Panc1 (cell line): ENCODE results near the gene NEURL1B. TPM values are rescaled to one million over a fixed set of nuclear protein-coding genes. Genes with fewer than 3 reads are reported as not detected.

Source experiments
- ATAC-seq: fragments of 200-7000 bp; cut with Tn5 transposase; 2 replicates; pipeline ENCODE4 v1.9.1; 2020; ENCODE audit warnings: mild to moderate bottlenecking, moderate library complexity
- BruUV-seq: library from RNA; stranded (reverse); fragments of 400-500 nt; replicated peaks from 2 replicates; lab custom pipeline; 2021; lab: Mats Ljungman, UMichigan
- CTCF ChIA-PET: fragments of 300-600 bp; sonication (Branson Sonifier 250); formaldehyde crosslinking; loops from one replicate; lab custom pipeline; 2022; ENCODE audit warnings: antibody characterized with exemption; lab: Charles Lee
- POLR2A ChIA-PET: fragments of 300-600 bp; sonication (Branson Sonifier 250); formaldehyde crosslinking; loops from one replicate; lab custom pipeline; 2022; ENCODE audit warnings: antibody characterized with exemption; lab: Charles Lee
- DNase-seq: peaks from one replicate; pipeline ENCODE4 v3.0.0-alpha.2; 2010; ENCODE audit warnings: low read depth, low spot score
- H3K27ac ChIP-seq: 2 replicates; pipeline ENCODE4 v1.5.1; 2011; ENCODE audit warnings: mild to moderate bottlenecking, low read length, inconsistent platforms
- H3K27me3 ChIP-seq: fragments of 200-500 bp; sonication (Bioruptor generic); 2 replicates; pipeline ENCODE4 v1.6.0; 2014; ENCODE audit warnings: low read length, inconsistent platforms; ENCODE audit not compliant: control insufficient read depth, insufficient read depth
- H3K36me3 ChIP-seq: fragments of 200-500 bp; sonication (Bioruptor generic); 2 replicates; pipeline ENCODE4 v1.5.1; 2014; ENCODE audit warnings: inconsistent platforms, mild to moderate bottlenecking, low read length, moderate library complexity; ENCODE audit not compliant: control insufficient read depth, insufficient read depth
- H3K4me1 ChIP-seq: 2 replicates; pipeline ENCODE4 v1.5.1; 2011; ENCODE audit warnings: inconsistent platforms, mild to moderate bottlenecking, low read length, moderate library complexity; ENCODE audit not compliant: control insufficient read depth, insufficient read depth
- H3K4me3 ChIP-seq, 2 experiments: 2 replicates each; pipeline ENCODE4 v1.5.1; 2011 to 2012; ENCODE audit warnings: low read depth in 2 of 2, low read length in 2 of 2, mild to moderate bottlenecking in 2 of 2, inconsistent platforms in 1 of 2, moderate library complexity in 1 of 2
- H3K9me3 ChIP-seq: fragments of 200-500 bp; sonication (Bioruptor generic); 2 replicates; pipeline ENCODE4 v1.5.1; 2014; ENCODE audit warnings: low read depth, mild to moderate bottlenecking, inconsistent platforms, low read length, moderate library complexity; ENCODE audit not compliant: control insufficient read depth, insufficient read depth
- POLR2AphosphoS5 ChIP-seq: IDR thresholded peaks from 2 replicates; pipeline ENCODE4 v1.6.1; 2012; ENCODE audit warnings: mild to moderate bottlenecking, low read depth, low read length, moderate library complexity
- SIN3A ChIP-seq: IDR thresholded peaks from 2 replicates; pipeline ENCODE4 v1.6.1; 2012; ENCODE audit warnings: low read depth, mild to moderate bottlenecking, low read length, moderate library complexity, borderline replicate concordance; ENCODE audit not compliant: insufficient read depth
- TCF7L2 ChIP-seq: IDR thresholded peaks from 2 replicates; pipeline ENCODE4 v1.6.1; 2011; ENCODE audit warnings: mild to moderate bottlenecking, low read depth, low read length, inconsistent platforms
- in situ Hi-C: cut with HindIII; loops from 2 replicates; pipeline ENCODE4 v1.10.0; 2016; ENCODE audit warnings: low sequenced_read_pairs, low pct_unique_long_range_greater_than_20kb
- intact Hi-C: fragments of 100-400 bp; cut with micrococcal nuclease; formaldehyde crosslinking; loops from one replicate; pipeline ENCODE4 v1.10.0; 2022; ENCODE audit not compliant: unreplicated experiment
- total RNA-seq: library from RNA; stranded (reverse); gene quantifications from one replicate; pipeline ENCODE4 v1.2.1, GENCODE V29; 2021; ENCODE audit not compliant: unreplicated experiment
- TF ChIP-seq, protein P1 (sequence below), 2 experiments: IDR thresholded peaks; 2 replicates each; pipeline ENCODE4 v1.6.1; 2011 to 2012; ENCODE audit warnings: low read depth in 2 of 2, control low read depth in 1 of 2, low read length in 1 of 2, mild to moderate bottlenecking in 1 of 2, moderate library complexity in 1 of 2; ENCODE audit not compliant: insufficient read depth in 1 of 2
- TF ChIP-seq, protein P2 (sequence below): fragments of 450-650 bp; IDR thresholded peaks from 2 replicates; pipeline ENCODE4 v1.5.1; 2017; ENCODE audit warnings: mild to moderate bottlenecking

The NEURL1B gene
- total RNA-seq, 1 experiment from 2014 or later = 5.3 TPM

DNA sequence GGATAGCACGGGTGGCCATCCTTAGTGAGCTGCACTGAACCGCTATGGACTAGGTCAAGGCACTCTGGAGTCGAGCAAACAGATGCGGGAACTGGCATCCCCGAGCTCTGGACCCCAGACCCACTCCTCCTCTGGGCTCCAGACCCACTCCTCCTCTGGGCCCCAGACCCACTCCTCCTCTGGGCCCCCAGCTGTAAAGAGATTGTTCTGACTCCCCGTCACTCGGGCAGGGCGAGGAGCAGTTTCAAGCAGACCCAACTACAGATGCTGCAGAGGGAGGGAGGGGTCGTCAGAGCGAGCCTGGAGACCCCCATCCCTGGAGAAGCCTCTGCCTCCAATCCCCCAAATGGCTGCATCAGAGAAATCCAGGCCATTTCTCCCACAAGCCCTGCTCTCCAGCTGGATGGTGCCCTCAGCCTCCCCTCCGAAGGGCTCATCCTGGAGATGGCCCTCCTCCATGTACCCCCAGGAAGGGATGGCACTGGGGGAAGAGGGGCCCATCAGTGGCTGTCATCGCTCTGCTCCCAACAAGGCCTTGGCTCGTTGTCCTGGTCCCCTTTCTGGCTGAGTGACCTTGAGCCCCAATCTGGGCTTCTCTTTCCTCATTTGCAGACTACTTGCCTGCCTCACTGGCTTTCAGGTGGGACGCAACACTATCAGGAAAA, 91.3 kb downstream of the NEURL1B start:
- no peaks in the 10 kb centered on the region for H3K27me3 ChIP-seq
- H3K27ac ChIP-seq = peak overlapping the region; percentile 78
- DNase-seq (no peak), ATAC-seq (no peak)
- TF ChIP-seq, protein P1, sequence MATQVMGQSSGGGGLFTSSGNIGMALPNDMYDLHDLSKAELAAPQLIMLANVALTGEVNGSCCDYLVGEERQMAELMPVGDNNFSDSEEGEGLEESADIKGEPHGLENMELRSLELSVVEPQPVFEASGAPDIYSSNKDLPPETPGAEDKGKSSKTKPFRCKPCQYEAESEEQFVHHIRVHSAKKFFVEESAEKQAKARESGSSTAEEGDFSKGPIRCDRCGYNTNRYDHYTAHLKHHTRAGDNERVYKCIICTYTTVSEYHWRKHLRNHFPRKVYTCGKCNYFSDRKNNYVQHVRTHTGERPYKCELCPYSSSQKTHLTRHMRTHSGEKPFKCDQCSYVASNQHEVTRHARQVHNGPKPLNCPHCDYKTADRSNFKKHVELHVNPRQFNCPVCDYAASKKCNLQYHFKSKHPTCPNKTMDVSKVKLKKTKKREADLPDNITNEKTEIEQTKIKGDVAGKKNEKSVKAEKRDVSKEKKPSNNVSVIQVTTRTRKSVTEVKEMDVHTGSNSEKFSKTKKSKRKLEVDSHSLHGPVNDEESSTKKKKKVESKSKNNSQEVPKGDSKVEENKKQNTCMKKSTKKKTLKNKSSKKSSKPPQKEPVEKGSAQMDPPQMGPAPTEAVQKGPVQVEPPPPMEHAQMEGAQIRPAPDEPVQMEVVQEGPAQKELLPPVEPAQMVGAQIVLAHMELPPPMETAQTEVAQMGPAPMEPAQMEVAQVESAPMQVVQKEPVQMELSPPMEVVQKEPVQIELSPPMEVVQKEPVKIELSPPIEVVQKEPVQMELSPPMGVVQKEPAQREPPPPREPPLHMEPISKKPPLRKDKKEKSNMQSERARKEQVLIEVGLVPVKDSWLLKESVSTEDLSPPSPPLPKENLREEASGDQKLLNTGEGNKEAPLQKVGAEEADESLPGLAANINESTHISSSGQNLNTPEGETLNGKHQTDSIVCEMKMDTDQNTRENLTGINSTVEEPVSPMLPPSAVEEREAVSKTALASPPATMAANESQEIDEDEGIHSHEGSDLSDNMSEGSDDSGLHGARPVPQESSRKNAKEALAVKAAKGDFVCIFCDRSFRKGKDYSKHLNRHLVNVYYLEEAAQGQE (IDR thresholded peaks at IDR 0.05; ENCODE audit: insufficient read depth in 1 of 2, low read depth in 2 of 2, low read length in 1 of 2) = no peak
- TF ChIP-seq POLR2AphosphoS5 = no peak
- peaks cover 23% of the 10 kb centered on the region for H3K4me1 ChIP-seq
- CTCF ChIA-PET = interaction anchor here (1.0 to 1.5 kb wide), 2 partner anchors 16 to 18 kb away, joined by 3 to 5 read pairs; no protein-coding TSS in a partner anchor
- intact Hi-C loops = loop anchor here (5.0 kb wide), 1 partner anchor 35 kb away; no protein-coding TSS in a partner anchor
- POLR2A ChIA-PET = no interaction called here
- no peak overlapping the region for H3K4me3 ChIP-seq
- in situ Hi-C loops = no loop called here
- H3K36me3 ChIP-seq = no peaks in the 10 kb centered on the region
- no TSS peak for BruUV-seq
- H3K9me3 ChIP-seq = no peaks in the 10 kb centered on the region

DNA sequence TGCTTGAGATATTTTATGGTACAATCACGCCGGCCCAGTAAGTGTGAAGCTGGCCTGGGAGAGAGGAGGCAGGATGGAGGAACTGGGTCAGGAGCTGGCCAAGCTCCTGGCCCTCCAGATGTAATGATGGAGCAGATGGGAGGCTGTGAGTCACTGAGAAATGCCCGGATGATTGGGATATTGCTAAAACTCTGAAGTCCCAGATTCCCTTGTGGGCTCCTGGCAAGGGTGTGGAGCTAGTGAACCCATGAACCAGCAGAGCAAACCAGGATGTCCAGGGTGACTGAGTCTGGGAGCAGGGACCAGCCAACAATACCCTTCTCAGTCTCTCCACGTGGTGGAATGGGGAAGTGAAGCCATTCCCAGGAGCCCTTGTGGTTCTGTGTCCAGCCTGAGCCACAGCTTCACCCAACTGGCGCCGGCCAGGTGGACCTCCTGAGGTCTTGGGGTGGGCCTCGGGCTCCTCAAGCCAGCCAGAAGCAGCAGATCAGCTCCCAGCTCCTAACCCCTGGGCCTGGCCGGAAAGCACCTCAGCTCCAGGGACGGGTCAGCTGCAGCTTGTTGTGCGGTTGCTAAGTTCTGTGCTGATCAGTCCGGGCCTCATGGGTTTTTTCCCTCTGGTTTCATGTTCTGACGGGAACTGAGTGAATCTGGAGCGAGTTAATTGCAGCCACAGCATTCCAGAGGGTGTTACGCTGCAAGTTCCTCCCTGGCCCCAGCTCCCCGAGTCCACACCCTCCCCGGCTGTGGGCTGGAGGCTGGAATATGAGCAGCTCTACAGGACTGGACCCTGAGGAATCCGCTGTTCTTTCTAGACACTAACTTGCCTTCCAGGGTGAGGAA, 92.3 kb downstream of the NEURL1B start:
- TF ChIP-seq, protein P1 (IDR thresholded peaks at IDR 0.05; ENCODE audit: insufficient read depth in 1 of 2, low read depth in 2 of 2, low read length in 1 of 2) = no peak
- TF ChIP-seq TCF7L2 (no peak), SIN3A (no peak), POLR2AphosphoS5 (no peak)
- TF ChIP-seq, protein P2, sequence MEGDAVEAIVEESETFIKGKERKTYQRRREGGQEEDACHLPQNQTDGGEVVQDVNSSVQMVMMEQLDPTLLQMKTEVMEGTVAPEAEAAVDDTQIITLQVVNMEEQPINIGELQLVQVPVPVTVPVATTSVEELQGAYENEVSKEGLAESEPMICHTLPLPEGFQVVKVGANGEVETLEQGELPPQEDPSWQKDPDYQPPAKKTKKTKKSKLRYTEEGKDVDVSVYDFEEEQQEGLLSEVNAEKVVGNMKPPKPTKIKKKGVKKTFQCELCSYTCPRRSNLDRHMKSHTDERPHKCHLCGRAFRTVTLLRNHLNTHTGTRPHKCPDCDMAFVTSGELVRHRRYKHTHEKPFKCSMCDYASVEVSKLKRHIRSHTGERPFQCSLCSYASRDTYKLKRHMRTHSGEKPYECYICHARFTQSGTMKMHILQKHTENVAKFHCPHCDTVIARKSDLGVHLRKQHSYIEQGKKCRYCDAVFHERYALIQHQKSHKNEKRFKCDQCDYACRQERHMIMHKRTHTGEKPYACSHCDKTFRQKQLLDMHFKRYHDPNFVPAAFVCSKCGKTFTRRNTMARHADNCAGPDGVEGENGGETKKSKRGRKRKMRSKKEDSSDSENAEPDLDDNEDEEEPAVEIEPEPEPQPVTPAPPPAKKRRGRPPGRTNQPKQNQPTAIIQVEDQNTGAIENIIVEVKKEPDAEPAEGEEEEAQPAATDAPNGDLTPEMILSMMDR = no peak
- DNase-seq (no peak), ATAC-seq (peak; percentile 84)
- no TSS peak for BruUV-seq
- CTCF ChIA-PET = interaction anchor here (0.6 to 1.5 kb wide), 3 partner anchors 17 to 67 kb away, joined by 3 to 5 read pairs (median 3); no protein-coding TSS in a partner anchor
- Histone ChIP-seq H3K4me3 (no peak overlapping the region), H3K36me3 (no peaks in the 10 kb centered on the region), H3K9me3 (no peaks in the 10 kb centered on the region), H3K27me3 (no peaks in the 10 kb centered on the region), H3K27ac (peak overlapping the region; percentile 78), H3K4me1 (peaks cover 23% of the 10 kb centered on the region)
- in situ Hi-C loops (no loop called here), intact Hi-C loops (loop anchor here (5.0 kb wide), 1 partner anchor 34 kb away; no protein-coding TSS in a partner anchor)
- POLR2A ChIA-PET = interaction anchor here (0.5 to 1.0 kb wide), 3 partner anchors 19 to 166 kb away, joined by 3 to 8 read pairs (median 6); no protein-coding TSS in a partner anchor
